IPS-18c (cell line): ENCODE measurements around the gene DPP6.
"Not testable (repeated sequence)": the region's sequence is repeated elsewhere in the genome, so short reads cannot be mapped to it uniquely, and the experiment has no call there.

ENCODE experiments used
- H3K4me3 ChIP-seq: 2 replicates; pipeline ENCODE4 v1.7.0; 2013; ENCODE audit warnings: low read depth, mild to moderate bottlenecking, low read length, moderate library complexity; ENCODE audit not compliant: insufficient read depth
- H3K9me3 ChIP-seq: one replicate; pipeline ENCODE4 v1.6.1; 2013; ENCODE audit warnings: mild to moderate bottlenecking, low read length, moderate library complexity; ENCODE audit not compliant: control insufficient read depth, insufficient read depth

The DPP6 gene

DNA sequence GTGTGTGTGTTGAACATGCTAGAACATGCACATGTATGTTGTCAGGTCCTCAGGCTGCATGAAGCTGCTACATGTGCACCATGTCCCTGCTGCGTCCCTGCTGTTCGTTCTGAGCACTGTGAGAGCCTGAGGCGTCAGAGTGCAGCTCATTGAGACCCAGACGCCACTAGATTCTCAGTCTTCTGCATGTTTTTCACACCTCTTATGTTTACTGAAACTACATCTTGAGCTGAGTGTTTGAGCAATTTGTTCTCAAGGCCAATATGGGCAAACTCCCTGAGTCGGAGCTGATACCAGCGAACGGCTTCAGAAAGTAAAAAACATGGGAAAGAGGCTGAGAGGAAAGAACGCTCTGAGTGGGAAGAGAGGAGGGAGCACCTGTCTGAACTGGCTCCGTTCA is 600.4 kb downstream of the DPP6 start:
- no peaks in the 10 kb centered on the region for H3K9me3 ChIP-seq
- no peak overlapping the region for H3K4me3 ChIP-seq

DNA sequence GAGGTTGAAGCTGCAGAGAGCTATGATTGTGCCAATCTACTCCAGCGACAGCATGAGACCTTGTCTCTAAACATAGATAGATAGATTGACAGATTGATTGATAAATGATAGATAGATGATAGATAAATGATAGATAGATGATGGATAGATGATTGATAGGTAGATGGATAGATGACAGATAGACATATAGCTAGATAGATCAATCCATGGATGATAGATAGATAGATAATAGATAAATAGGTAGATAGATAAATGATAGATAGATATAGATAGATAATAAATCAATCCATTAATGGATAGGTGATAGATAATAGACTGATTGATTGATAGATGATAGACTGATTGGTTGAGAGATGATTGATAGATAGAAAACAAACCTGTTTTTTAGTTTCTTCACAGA is 601.1 kb downstream of the DPP6 start:
- no peak overlapping the region for H3K4me3 ChIP-seq
- H3K9me3 ChIP-seq, result no peaks in the 10 kb centered on the region

DNA sequence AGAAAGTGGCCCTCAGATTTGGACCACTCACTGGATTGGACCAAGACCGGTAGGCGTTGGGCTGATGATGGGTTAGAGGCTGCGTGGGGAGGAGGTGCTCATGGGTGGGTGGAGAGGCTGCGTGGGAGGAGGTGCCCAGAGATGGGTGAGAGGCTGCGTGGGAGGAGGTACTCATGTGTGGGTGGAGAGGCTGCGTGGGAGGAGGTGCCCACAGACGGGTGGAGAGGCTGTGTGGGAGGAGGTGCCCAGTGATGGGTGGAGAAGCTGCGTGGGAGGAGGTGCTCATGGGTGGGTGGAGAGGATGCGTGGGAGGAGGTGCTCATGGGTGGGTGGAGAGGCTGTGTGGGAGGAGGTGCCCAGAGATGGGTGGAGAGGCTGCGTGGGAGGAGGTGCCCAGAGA is 604.4 kb downstream of the DPP6 start:
- no peak overlapping the region for H3K4me3 ChIP-seq
- H3K9me3 ChIP-seq, result peaks cover 4% of the 10 kb centered on the region

DNA sequence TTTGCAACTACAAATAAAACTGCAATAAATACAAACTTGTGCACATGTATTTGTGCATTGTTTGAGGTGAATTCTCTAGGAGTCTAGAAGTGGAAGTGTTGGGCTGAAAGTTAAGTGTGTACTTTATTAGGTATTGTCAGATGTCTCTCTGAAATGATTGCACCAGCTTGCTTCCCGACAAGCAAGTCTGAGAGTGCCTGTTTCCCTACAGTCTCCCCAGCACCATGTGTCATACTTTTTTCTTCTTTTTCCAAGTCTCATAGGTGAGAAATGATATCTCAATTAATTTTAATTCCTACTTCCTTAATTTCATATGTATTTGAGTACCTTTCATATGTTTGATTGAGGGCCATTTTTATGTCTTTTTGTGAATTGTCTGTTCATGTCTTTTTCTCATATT is 614.6 kb downstream of the DPP6 start:
- no peaks in the 10 kb centered on the region for H3K9me3 ChIP-seq
- no peak overlapping the region for H3K4me3 ChIP-seq

DNA sequence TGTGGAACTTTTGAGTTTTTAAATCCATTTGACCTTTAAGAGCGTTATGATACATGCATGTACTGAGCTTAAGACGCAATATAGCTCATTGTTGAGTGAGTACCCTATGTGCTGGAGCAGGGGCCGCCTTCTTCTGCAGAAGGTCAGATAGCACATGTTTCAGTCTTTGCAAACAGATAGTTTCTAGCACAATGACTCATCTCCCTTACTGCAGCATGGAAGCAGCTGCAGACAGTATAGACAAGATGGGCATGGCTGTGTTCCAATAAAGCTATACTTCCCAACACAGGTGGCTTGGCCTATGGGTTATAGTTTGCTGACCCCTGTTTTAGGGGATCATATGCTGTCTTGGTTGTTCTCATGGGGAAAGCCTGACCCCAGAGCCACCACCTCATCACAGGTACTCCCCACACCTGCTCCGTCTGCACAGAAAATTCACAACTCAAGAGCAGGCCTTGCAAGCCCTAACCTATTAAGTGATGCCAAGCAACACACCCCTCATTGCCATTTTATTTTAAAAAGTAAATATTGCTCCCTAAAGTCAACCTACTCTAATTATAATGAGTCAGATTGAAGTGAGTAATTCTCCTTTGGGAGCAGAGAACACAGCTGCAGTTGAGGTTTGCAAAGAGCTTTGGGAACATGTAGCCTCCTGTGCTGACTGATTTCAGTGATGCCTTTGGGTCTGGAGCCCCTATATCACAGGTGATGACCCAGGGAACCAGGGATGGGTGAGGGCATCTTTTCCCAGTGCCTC is 620.6 kb downstream of the DPP6 start:
- Histone ChIP-seq H3K4me3 (no peak overlapping the region), H3K9me3 (no peaks in the 10 kb centered on the region)

DNA sequence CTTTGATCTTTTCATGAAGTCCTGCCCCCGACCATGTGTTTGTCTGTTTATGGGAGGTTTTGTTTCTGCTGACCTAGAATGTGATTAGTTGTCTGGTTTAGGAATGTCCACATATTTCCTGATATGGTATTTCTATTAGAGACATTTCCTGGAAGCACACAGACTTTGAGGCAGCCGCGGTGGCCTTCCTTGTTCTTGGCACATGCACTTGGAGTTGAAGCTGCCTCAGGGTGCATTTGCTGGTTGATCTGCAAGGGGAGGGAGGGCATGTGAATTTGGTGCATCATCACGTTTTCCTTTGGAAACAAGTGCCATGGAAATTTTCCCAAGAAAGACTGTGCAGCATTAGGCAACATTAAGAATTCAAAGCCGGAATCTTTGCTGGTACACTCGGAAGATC is 622.0 kb downstream of the DPP6 start:
- no peaks in the 10 kb centered on the region for H3K9me3 ChIP-seq

DNA sequence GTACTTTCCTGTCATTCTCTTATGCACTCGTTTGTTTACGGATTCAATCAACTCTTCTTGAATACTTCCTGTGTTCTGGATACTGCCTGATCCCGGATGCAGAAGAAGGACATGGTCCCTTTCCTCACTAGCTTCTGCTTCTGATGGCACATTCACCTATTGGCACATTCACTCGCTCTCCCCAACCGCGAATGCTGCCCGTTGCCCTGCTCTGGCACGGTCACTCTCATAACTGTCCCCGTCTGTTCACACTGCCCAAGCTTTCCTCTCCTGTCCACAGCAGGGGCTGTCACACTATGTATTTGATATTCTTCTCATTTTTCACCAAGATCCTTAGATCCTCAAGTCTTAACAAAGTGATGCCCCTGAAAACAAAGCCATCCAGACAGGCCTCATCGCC is 623.4 kb downstream of the DPP6 start:
- Histone ChIP-seq H3K4me3 (no peak overlapping the region), H3K9me3 (no peaks in the 10 kb centered on the region)

More for the DNA sequence above, 622.0 kb downstream of the DPP6 start:
- no peak overlapping the region for H3K4me3 ChIP-seq

DNA sequence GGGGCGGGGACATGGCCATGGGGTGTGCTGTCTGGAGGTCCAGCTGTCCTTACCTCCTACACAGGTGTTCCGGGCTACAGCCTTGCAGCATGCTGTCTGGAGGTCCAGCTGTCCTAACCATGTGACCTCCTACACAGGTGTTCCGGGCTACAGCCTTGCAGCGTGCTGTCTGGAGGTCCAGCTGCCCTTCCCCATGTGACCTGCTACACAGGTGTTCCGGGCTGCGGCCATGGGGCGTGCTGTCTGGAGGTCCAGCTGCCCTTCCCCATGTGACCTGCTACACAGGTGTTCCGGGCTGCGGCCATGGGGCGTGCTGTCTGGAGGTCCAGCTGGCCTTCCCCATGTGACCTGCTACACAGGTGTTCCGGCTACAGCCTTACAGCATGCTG is 623.8 kb downstream of the DPP6 start:
- not testable (repeated sequence) for H3K9me3 ChIP-seq, H3K4me3 ChIP-seq

DNA sequence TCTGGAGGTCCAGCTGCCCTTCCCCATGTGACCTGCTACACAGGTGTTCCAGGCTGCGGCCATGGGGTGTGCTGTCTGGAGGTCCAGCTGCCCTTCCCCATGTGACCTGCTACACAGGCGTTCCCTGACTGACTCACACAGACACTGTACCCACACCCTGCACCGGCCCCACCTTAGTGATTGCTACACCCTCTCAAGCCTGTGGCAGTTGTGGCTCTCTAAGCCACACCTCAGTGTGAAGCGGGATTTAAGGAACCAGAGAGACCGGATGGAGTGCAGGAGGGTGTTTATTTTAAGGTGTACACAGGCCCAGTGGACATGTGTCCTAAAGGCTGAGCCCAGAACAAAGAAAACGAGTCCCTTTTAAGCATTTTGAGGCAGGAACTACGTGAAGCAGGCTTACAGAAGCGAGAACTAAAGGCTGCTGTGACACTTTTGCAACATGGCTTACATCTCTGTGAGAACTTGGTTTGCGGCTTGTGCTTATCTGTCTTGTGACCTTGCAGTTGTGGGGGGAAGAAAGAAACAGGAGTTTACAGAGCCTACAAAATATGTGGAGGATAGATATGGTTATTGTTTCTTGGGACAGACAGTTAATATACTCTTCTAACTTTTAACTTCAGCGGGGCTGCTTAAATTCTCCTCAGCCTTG is 624.4 kb downstream of the DPP6 start:
- H3K4me3 ChIP-seq, result no peak overlapping the region
- H3K9me3 ChIP-seq, result no peaks in the 10 kb centered on the region

DNA sequence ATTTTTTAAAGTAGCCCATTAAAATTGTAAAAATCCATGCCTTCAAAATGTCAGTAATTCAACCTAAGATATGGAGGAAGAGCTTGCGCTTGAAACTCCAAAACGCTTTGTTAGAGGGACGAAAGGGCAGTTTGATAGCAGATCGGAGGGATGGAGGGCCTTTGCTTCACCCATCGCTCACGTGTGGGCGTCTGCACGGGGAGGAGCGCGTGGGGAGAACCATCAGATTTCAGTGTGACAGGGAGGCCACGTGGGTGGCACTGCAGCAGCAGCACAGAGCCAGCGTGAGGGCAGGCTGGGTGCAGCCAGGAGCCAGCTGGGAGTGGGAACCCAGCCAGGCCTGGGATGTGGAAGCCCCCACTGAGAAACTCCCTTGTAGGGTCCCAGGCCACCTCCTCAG is 625.3 kb downstream of the DPP6 start:
- Histone ChIP-seq H3K9me3 (no peaks in the 10 kb centered on the region), H3K4me3 (no peak overlapping the region)

DNA sequence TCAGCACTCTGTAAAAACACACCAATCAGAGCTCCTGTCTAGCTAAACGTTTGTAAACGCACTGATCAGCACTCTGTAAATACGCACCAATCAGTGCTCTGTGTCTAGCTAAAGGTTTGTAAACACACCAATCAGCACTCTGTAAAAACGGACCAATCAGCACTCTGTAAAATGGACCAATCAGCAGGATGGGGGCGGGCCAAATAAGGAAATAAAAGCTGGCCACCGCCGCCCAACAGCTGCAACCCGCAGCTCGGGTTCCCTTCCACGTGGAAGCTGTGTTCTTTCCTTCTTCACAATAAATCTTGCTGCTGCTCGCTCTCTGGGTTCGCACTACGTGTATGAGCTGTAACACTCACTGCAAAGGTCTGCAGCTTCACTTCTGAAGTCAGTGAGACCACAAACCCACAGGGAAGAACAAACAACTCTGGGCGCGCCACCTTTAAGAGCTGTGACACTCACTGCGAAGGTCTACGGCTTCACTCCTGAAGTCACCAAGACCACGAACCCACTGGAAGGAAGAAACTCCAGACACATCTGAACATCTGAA is 625.9 kb downstream of the DPP6 start:
- not testable (repeated sequence) for H3K4me3 ChIP-seq

DNA sequence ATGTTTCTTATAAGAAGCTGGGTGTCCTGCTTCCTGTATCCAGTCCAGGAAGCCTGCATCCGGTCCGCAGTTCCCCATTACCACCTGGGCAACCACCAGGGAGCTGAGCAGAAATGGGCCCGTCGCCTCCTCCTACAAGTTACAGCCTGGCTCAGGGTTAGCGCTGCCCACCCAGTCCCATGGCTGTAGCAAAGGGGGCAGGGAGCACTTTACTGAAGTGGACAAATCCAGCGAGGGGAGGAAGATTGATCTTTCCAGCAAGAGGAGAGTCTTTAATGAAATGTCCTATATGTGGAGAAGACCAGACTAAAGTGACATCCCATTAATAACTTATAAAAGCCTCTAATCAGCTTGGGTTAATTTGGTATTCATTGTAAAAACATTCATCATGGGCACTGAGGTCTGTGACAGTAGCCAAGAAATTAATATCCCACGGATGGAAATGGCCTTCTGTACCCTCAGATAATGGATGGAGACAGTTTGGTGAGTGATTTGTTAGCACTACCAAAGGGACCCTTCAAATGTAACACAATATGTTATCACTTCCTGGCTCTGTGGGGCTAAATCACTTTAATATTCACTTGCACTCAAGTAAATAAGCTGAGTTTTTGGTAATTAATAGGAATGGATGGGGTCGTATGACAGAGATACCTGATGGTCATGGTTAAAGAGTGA is 627.3 kb downstream of the DPP6 start:
- no peak overlapping the region for H3K4me3 ChIP-seq
- H3K9me3 ChIP-seq, result no peaks in the 10 kb centered on the region

More for the DNA sequence above, 625.9 kb downstream of the DPP6 start:
- not testable (repeated sequence) for H3K9me3 ChIP-seq

DNA sequence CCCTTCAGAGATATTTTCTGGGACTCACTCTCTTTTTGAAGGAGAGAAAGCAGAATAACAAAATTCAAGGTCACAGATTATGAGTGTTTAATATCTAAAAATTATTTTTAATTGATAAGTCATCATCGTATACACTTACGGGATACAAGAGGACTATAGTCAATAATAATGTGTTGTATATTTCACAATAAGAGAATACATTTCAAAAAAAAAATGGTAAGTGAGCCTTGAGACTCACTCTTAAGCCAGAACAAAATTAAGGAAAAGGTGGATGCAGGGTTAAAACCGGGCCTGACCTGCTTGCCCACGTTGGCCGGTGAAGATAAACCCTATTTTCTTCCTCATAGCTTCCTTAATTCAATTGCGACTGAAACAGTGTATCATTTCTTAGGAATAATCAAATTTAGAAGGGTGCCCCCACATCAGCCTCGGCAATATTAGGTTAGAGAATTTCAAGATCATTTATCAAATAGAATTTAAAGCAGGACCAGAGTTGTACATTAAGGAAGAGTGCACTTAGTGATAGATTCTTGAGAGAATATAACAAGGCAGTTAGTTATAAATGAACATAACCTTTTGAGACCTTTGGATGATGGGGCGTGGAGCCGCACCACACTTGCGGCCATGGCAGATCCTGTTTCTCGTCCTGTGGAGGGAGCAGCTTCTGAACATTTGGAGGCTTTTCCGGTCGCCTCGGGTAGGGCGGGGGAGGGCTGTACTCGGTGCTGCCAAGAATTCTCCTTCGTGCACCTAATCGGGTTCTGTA is 628.9 kb downstream of the DPP6 start:
- Histone ChIP-seq H3K9me3 (no peaks in the 10 kb centered on the region), H3K4me3 (no peak overlapping the region)

DNA sequence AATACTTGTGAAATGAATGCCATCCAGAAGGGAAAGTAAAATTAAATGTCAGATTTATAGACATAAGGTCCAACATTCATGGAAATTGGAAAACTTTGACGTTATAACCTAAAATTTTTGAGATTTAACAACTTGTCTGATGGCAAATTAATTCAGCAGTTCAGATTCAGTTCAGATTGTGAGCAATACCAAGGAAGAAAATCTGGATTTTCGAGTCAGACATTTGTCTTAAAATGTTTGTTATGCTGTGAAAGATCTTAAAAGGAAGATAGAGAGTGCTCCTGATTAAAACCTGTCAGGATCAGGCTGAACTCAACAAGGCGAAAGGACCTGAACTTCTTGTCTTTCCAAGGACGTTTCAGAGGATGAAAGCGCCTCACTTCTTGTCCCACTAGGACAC is 629.8 kb downstream of the DPP6 start:
- H3K4me3 ChIP-seq, result no peak overlapping the region
- no peaks in the 10 kb centered on the region for H3K9me3 ChIP-seq

DNA sequence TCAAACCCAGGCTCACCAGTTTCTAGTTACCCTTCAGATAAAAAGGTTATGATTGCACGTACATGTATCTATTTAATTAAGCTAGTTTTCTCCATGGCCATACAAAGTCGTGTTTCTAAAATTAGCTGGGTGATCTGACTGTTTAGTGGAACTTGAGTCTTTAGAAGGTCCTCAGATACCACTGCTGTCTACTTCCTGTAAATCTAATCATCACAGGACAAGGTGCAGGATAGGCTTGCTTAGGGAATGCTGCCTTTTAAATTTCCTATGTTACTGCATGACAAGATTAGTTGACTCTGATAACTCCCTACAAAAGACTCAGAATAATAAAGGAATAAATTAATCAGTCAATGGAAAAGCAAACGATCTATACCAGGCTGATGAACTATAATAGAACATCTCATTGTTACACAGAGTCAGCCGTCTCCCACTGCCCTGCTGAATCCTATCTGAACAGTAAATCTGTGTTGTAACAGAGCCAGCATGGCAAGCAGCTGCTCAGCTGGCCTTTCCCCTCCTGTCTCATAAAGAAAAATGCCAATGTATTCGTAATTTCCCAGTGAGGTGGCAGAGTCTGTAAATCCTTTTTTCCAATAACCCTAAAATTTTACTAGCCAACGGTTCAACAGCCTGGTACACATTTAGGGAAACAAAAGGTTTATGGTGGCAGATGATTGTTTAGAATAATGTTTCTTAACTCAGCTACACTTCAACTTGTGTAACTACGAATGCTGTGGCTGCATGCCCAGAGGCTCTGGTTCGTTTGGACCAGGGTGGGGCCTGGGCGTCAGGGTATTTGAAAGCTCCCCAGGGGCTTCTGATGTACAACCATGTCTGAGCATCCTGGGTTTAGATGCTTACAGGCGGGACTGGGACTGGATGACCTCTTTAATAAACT is 632.7 kb downstream of the DPP6 start:
- no peaks in the 10 kb centered on the region for H3K9me3 ChIP-seq
- H3K4me3 ChIP-seq, result no peak overlapping the region

DNA sequence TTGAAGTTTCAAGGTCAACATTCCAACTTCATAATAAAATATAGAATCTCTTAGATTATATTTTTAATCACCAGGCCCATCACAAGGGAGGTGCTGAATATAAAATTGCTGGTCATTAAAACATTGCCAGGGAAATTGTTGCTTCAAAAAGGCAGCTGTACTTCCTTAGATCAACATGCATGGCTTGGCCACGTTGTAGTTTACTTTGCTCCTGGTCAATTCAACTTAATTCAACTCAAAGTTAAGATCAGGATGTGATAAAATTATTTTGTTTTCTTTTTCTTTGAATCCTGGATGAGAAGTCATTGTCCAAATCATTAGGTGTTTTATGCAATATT is 633.3 kb downstream of the DPP6 start:
- Histone ChIP-seq H3K9me3 (no peaks in the 10 kb centered on the region), H3K4me3 (no peak overlapping the region)

DNA sequence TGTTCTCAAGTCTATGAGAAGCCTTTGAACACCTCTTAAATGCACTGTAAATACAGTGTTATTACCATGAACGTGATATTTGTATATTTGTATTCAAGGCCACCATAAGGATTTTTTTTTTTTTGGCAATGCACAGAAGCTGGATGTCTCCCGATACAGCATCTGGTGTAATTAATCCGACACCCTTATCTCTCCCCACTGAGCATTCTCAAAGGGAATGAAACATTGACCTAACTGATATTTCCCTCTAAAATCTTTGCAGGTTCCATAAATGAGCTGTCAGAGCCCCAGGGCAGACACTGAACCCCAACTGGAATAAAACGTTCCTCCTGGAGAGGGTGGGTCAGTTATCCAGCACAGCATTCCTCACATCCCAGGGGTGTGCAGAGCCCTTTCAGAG is 634.1 kb downstream of the DPP6 start:
- Histone ChIP-seq H3K9me3 (no peaks in the 10 kb centered on the region), H3K4me3 (no peak overlapping the region)
